ENCODE results near the gene TCTA. TPM values are rescaled to one million over a fixed set of nuclear protein-coding genes. Genes with fewer than 3 reads are reported as not detected.

The TCTA gene
- total and polyA plus RNA-seq, 2 donors (not counting 3 experiments of a cell fraction or from before 2014, with no cell fraction given): 21.9 to 32.3 TPM

- Histone ChIP-seq H3K4me1 (ENCODE audit: control insufficient read depth, extremely low read depth, insufficient read depth, low read length) (peaks cover 8% of the 10 kb centered on the region), H3K27ac (ENCODE audit: insufficient read depth, low read depth, low read length) (no peak overlapping the region), H3K79me2 (ENCODE audit: control insufficient read depth, insufficient read depth, low read length) (peaks cover 98% of the 10 kb centered on the region), H3K4me3 (replicated peaks in 1 of 3; ENCODE audit: insufficient read depth in 1 of 3, low read depth in 1 of 3, low read length in 3 of 3) (no peak overlapping the region), H3K4me2 (ENCODE audit: insufficient read depth, low read length) (no peak overlapping the region), H3K9me3 (replicated peaks; ENCODE audit: control insufficient read depth, insufficient read depth, low read length) (no peaks in the 10 kb centered on the region), H2AFZ (ENCODE audit: low read depth, low read length) (no peak overlapping the region), H3K27me3 (ENCODE audit: control insufficient read depth in 2 of 2, insufficient read depth in 2 of 2, low read length in 2 of 2) (no peaks in the 10 kb centered on the region), H3K36me3 (ENCODE audit: control insufficient read depth in 2 of 2, extremely low read depth in 1 of 2, insufficient read depth in 2 of 2, low read length in 2 of 2) (peaks cover 0 to 2% of the 10 kb centered on the region in 2 experiments), H4K20me1 (replicated peaks; ENCODE audit: control insufficient read depth, extremely low read depth, insufficient read depth, low read length) (peaks cover 13% of the 10 kb centered on the region), H3K9ac (replicated peaks; ENCODE audit: extremely low read depth, insufficient read depth, low read length) (no peak overlapping the region), H3K9me1 (replicated peaks; ENCODE audit: control insufficient read depth, extremely low read depth, insufficient read depth, low read length) (peaks cover 2% of the 10 kb centered on the region)
- BruUV-seq (replicated peaks): no TSS peak
- FAIRE-seq (no peak), DNase-seq (ENCODE audit: low read depth, low spot score) (no peak)
- POLR2A ChIA-PET: interaction anchor here (0.5 to 0.6 kb wide), 2 partner anchors 8 to 13 kb away, joined by 5 to 8 read pairs; no protein-coding TSS in a partner anchor
- dilution Hi-C loops (cut with MboI; ENCODE audit: extremely low pct_ligation_motif_present, low sequenced_read_pairs) (no loop called here), intact Hi-C loops (cut with micrococcal nuclease) (no loop called here)
- TF ChIP-seq POLR2AphosphoS5 (IDR thresholded peaks at IDR 0.05; ENCODE audit: insufficient read depth, low read depth, low read length) (no peak), FOS (IDR thresholded peaks at IDR 0.05; ENCODE audit: borderline replicate concordance, insufficient read depth, low read length) (no peak), MYC (IDR thresholded peaks at IDR 0.05; ENCODE audit: low read depth, low read length) (no peak), JUN (IDR thresholded peaks at IDR 0.05; ENCODE audit: borderline replicate concordance, insufficient read depth, insufficient read length, low read depth) (no peak), MAX (IDR thresholded peaks at IDR 0.05; ENCODE audit: insufficient read depth, insufficient read length) (no peak), POLR2A (IDR thresholded peaks at IDR 0.05; ENCODE audit: low read depth, low read length) (no peak), EZH2 (IDR thresholded peaks at IDR 0.05; ENCODE audit: borderline replicate concordance, low read depth, low read length, severe bottlenecking) (no peak), GATA2 (IDR thresholded peaks at IDR 0.05; ENCODE audit: insufficient read depth, insufficient read length, low read depth, low read length) (no peak)
- TF ChIP-seq, protein P1, sequence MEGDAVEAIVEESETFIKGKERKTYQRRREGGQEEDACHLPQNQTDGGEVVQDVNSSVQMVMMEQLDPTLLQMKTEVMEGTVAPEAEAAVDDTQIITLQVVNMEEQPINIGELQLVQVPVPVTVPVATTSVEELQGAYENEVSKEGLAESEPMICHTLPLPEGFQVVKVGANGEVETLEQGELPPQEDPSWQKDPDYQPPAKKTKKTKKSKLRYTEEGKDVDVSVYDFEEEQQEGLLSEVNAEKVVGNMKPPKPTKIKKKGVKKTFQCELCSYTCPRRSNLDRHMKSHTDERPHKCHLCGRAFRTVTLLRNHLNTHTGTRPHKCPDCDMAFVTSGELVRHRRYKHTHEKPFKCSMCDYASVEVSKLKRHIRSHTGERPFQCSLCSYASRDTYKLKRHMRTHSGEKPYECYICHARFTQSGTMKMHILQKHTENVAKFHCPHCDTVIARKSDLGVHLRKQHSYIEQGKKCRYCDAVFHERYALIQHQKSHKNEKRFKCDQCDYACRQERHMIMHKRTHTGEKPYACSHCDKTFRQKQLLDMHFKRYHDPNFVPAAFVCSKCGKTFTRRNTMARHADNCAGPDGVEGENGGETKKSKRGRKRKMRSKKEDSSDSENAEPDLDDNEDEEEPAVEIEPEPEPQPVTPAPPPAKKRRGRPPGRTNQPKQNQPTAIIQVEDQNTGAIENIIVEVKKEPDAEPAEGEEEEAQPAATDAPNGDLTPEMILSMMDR (IDR thresholded peaks at IDR 0.05; ENCODE audit: extremely low read depth in 1 of 2, insufficient read depth in 1 of 2, low read depth in 1 of 2, low read length in 2 of 2): no peak
- CTCF ChIA-PET: interaction anchor here (1.3 kb wide), 1 partner anchor 63 kb away, joined by 3 read pairs; no protein-coding TSS in a partner anchor
Measured at GRCh38 chr3:49386056-49386756, 26.0 kb upstream of the TCTA start.

All from endothelial cell of umbilical vein (primary cell).